GM12878 (cell line): ENCODE data around the gene NKX6-1. TPM values are rescaled to one million over a fixed set of nuclear protein-coding genes. Genes with fewer than 3 reads are reported as not detected.

Experiments
- ATAC-seq: fragments of 200-7000 bp; cut with Tn5 transposase; 3 replicates; pipeline ENCODE4 v1.9.1; 2020; ENCODE audit warnings: mild to moderate bottlenecking, moderate library complexity
- BruUV-seq: library from RNA; stranded (reverse); fragments of 400-500 nt; replicated peaks from 2 replicates; lab custom pipeline; 2021; lab: Mats Ljungman, UMichigan
- CTCF ChIA-PET: fragments of 300-600 bp; sonication (Branson Sonifier 250); formaldehyde crosslinking; extraction: SDS; loops from one replicate; lab custom pipeline; 2021; ENCODE audit warnings: inconsistent platforms; lab: Yijun Ruan, JAX
- POLR2A ChIA-PET: fragments of 350-600 bp; formaldehyde crosslinking; extraction: SDS; loops from one replicate; lab custom pipeline; 2021; ENCODE audit warnings: inconsistent platforms; lab: Charles Lee
- RAD21 ChIA-PET: fragments of 300-600 bp; sonication (Branson Sonifier 250); formaldehyde crosslinking; loops from one replicate; lab custom pipeline; 2023; ENCODE audit warnings: antibody characterized with exemption; ENCODE audit not compliant: unreplicated experiment; lab: Charles Lee
- SMC1A ChIA-PET: fragments of 300-600 bp; sonication (Branson Sonifier 250); formaldehyde crosslinking; loops from one replicate; lab custom pipeline; 2023; ENCODE audit not compliant: unreplicated experiment, uncharacterized antibody; lab: Charles Lee
- DNase-seq: peaks from one replicate; pipeline ENCODE4 v3.0.0-alpha.2; 2011; ENCODE audit warnings: low read depth, low spot score
- FAIRE-seq: peaks from 3 replicates; lab custom pipeline; 2011; peaks lifted over from hg19 to GRCh38; lab: Jason Lieb, UNC
- H2AFZ ChIP-seq: 2 replicates; pipeline ENCODE4 v1.6.0; 2011; ENCODE audit warnings: low read depth, low read length, control low read depth; ENCODE audit not compliant: control insufficient read depth
- H3K27ac ChIP-seq: 2 replicates; pipeline ENCODE4 v1.5.1; 2011; ENCODE audit warnings: control low read depth; ENCODE audit not compliant: control insufficient read depth, insufficient read depth
- H3K27me3 ChIP-seq, 2 experiments: replicated peaks in 1 of 2; 2 replicates each; pipeline versions ENCODE4 v1.6.0 to v1.6.1; 2011; ENCODE audit warnings: low read length in 1 of 2; ENCODE audit not compliant: control insufficient read depth in 2 of 2, insufficient read depth in 2 of 2
- H3K36me3 ChIP-seq, 2 experiments: 2 replicates each; pipeline ENCODE4 v1.5.1; 2011; ENCODE audit warnings: low read length in 1 of 2; ENCODE audit not compliant: control insufficient read depth in 2 of 2, insufficient read depth in 2 of 2
- H3K4me1 ChIP-seq: 2 replicates; pipeline ENCODE4 v1.6.1; 2011; ENCODE audit warnings: mild to moderate bottlenecking, low read length, moderate library complexity, mixed read lengths; ENCODE audit not compliant: control insufficient read depth, insufficient read depth
- H3K4me2 ChIP-seq: 2 replicates; pipeline ENCODE4 v1.6.0; 2011; ENCODE audit warnings: control low read depth; ENCODE audit not compliant: control insufficient read depth, insufficient read depth
- H3K4me3 ChIP-seq: fragments of 200-600 bp; sonication (generic); 2 replicates; pipeline ENCODE4 v1.5.1; 2016
- H3K79me2 ChIP-seq: 2 replicates; pipeline ENCODE4 v1.6.0; 2011; ENCODE audit warnings: low read length; ENCODE audit not compliant: control insufficient read depth, insufficient read depth
- H3K9ac ChIP-seq: 2 replicates; pipeline ENCODE4 v1.8.0; 2011; ENCODE audit warnings: low read length, control low read depth, mixed read lengths; ENCODE audit not compliant: control insufficient read depth, insufficient read depth
- H3K9me3 ChIP-seq: replicated peaks from 3 replicates; pipeline ENCODE4 v1.5.1; 2011; ENCODE audit warnings: mild to moderate bottlenecking, low read length; ENCODE audit not compliant: control insufficient read depth, insufficient read depth
- H4K20me1 ChIP-seq: 2 replicates; pipeline ENCODE4 v1.6.0; 2011; ENCODE audit not compliant: control insufficient read depth, insufficient read depth
- ATF7 ChIP-seq: fragments of 450-650 bp; IDR thresholded peaks from 2 replicates; pipeline ENCODE4 v1.6.1; 2016; ENCODE audit warnings: low read depth, mild to moderate bottlenecking
- FOS ChIP-seq: IDR thresholded peaks from 3 replicates; pipeline ENCODE4 v1.6.1; 2011; ENCODE audit warnings: borderline replicate concordance; ENCODE audit not compliant: insufficient read length; ENCODE audit errors: extremely low read depth
- IKZF2 ChIP-seq, 2 experiments: fragments of 450-650 bp; IDR thresholded peaks; 2 replicates each; pipeline ENCODE4 v1.6.1; 2017; ENCODE audit warnings: mild to moderate bottlenecking in 2 of 2, moderate library complexity in 2 of 2
- JUNB ChIP-seq: IDR thresholded peaks from 2 replicates; pipeline ENCODE4 v1.6.1; 2016; ENCODE audit warnings: antibody characterized with exemption, mild to moderate bottlenecking
- NR2F1 ChIP-seq: fragments of 450-650 bp; conservative IDR thresholded peaks from 2 replicates; pipeline ENCODE4 v1.6.1; 2017; ENCODE audit warnings: mild to moderate bottlenecking
- POLR2AphosphoS5 ChIP-seq: IDR thresholded peaks from 2 replicates; pipeline ENCODE4 v1.6.1; 2011; ENCODE audit warnings: mild to moderate bottlenecking, low read length, inconsistent platforms
- SKIL ChIP-seq: fragments of 450-650 bp; IDR thresholded peaks from 2 replicates; pipeline ENCODE4 v1.6.1; 2017; ENCODE audit warnings: mild to moderate bottlenecking, low read depth, inconsistent platforms; ENCODE audit not compliant: poor library complexity, severe bottlenecking
- SMARCA5 ChIP-seq: fragments of 450-650 bp; IDR thresholded peaks from 2 replicates; pipeline ENCODE4 v1.6.1; 2017; ENCODE audit warnings: mild to moderate bottlenecking
- TARDBP ChIP-seq: IDR thresholded peaks from 2 replicates; pipeline ENCODE4 v1.6.1; 2016; ENCODE audit warnings: borderline replicate concordance
- WGBS: methylation state at CpG from one replicate; pipeline ENCODE4 v1.1.6; 2016; ENCODE audit warnings: low lambda C conversion rate; ENCODE audit not compliant: insufficient replicate concordance, insufficient coverage; ENCODE audit errors: missing lambda C conversion rate; 5-methylcytosine and 5-hydroxymethylcytosine counted together
- in situ Hi-C: fragments of 300-500 bp; cut with MboI; formaldehyde crosslinking; loops from 9 replicates; pipeline ENCODE4 v1.14.3; 2018; ENCODE audit warnings: mixed read lengths
- intact Hi-C: fragments of 100-400 bp; cut with micrococcal nuclease; formaldehyde crosslinking; loops from one replicate; pipeline ENCODE4 v1.14.2; 2022; ENCODE audit not compliant: unreplicated experiment
- polyA plus RNA-seq, 11 experiments: library from polyadenylated mRNA; depleted of rRNA in 4 of 11; unstranded in 6 of 11; stranded (reverse) in 5 of 11; fragments of >200 nt; fragmentation: Nextera tagmentation in 4 of 11; fragmentation: Illumina TruSeq in 1 of 11; extraction: Ambion mirVana in 4 of 11; extraction: Trizol in 1 of 11; gene quantifications; 1 replicate in 1 of 11; 2 replicates in 10 of 11; pipeline versions ENCODE4 v1.2.1 to v1.2.3, GENCODE V29; 2011 to 2016; ENCODE audit warnings: inconsistent platforms in 2 of 11, missing spikeins in 2 of 11, low read depth in 1 of 11
- total RNA-seq, 4 experiments: library from RNA; depleted of rRNA in 3 of 4; stranded (reverse); fragments of >200 nt in 3 of 4; fragmentation: Illumina TruSeq in 1 of 4; extraction: Trizol in 1 of 4; gene quantifications; 2 replicates each; pipeline versions ENCODE4 v1.2.1 to v1.2.3, GENCODE V29; 2013 to 2021

NKX6-1 gene
- total and polyA plus RNA-seq, 10 of the 15 experiments (the other 5 are each of a cell fraction or from before 2014, with no cell fraction given), result not detected

DNA sequence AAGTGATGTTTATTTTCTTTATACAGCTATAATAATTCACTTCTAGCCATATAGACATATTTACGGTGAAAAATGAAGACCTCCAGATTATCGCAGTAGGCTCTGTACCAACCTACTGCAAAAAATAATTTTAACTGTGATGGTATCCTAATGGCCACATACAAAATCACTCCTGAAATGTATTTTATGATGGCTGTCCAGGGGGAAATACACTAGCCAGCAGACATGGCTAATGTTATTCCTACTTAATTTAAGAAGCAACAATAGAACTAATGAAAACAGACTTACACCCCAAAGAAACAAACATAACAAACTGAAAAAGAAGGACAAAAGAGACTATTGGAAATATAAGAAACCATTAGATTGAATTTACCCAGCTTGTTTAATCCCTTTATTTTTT, 4.6 kb downstream of the NKX6-1 start:
- no peaks in the 10 kb centered on the region for H4K20me1 ChIP-seq
- no peaks in the 10 kb centered on the region for H3K36me3 ChIP-seq
- peaks cover 12 to 26% of the 10 kb centered on the region in 2 experiments for H3K27me3 ChIP-seq
- no peaks in the 10 kb centered on the region; the same call in 1 of the 3 replicates for H3K9me3 ChIP-seq
- RAD21 ChIA-PET, result interaction anchor here (0.7 kb wide), 1 partner anchor 232 kb away, joined by 3 read pairs; no protein-coding TSS in a partner anchor
- no peak overlapping the region for H3K9ac ChIP-seq
- intact Hi-C loops (no loop called here), in situ Hi-C loops (no loop called here)
- 82% methylated on average over 2 of the region's 2 CpGs for WGBS
- no TSS peak for BruUV-seq
- no peak for ATAC-seq
- TF ChIP-seq SKIL, result no peak
- no peak for TF ChIP-seq TARDBP
- TF ChIP-seq FOS, result no peak
- no peak for TF ChIP-seq POLR2AphosphoS5
- no peak for TF ChIP-seq JUNB
- TF ChIP-seq NR2F1, result no peak
- TF ChIP-seq ATF7, result no peak
- TF ChIP-seq IKZF2 (IDR thresholded peaks at IDR 0.05), result no peak
- TF ChIP-seq SMARCA5, result no peak
- SMC1A ChIA-PET, result interaction anchor here (1.2 kb wide), 1 partner anchor 11 kb away, joined by 3 read pairs; no protein-coding TSS in a partner anchor
- no peak for DNase-seq
- H3K4me1 ChIP-seq, result no peaks in the 10 kb centered on the region
- H3K4me3 ChIP-seq, result no peak overlapping the region
- H3K27ac ChIP-seq, result no peak overlapping the region
- CTCF ChIA-PET, result interaction anchor here (0.6 to 1.3 kb wide), 2 partner anchors 10 to 215 kb away, joined by 4 to 5 read pairs; no protein-coding TSS in a partner anchor
- no peak overlapping the region for H3K4me2 ChIP-seq
- POLR2A ChIA-PET, result no interaction called here
- no peak overlapping the region for H2AFZ ChIP-seq
- FAIRE-seq, result no peak
- no peaks in the 10 kb centered on the region for H3K79me2 ChIP-seq
